ENCODE measurements around the gene ESRRA. TPM values are rescaled to one million over a fixed set of nuclear protein-coding genes. Genes with fewer than 3 reads are reported as not detected.

The ESRRA gene
- total and polyA plus RNA-seq, 9 of the 15 experiments (the other 6 are each of a cell fraction or from before 2014, with no cell fraction given) = 0.27 to 89.7 (median 23.7) TPM

- in situ Hi-C loops (cut with MboI) = no loop called here
- Histone ChIP-seq H3K4me3 (peak within 1 kb of the TSS; percentile 91), H3K4me1 (replicated peaks in 1 of 2; ENCODE audit: control insufficient read depth in 2 of 2, insufficient read depth in 2 of 2, low read length in 2 of 2) (peaks cover 7 to 43% of the 10 kb centered on the region in 2 experiments; a peak in 4 of 5 replicates), H4K20me1 (replicated peaks; ENCODE audit: control insufficient read depth, insufficient read depth, low read length) (no peaks in the 10 kb centered on the region), H3K79me2 (ENCODE audit: control insufficient read depth, insufficient read depth, low read length) (peaks cover 12% of the 10 kb centered on the region; the same call in 1 of the 3 replicates), H3K9me1 (ENCODE audit: control insufficient read depth, insufficient read depth, low read length) (no peaks in the 10 kb centered on the region), H3K9me3 (replicated peaks; ENCODE audit: control insufficient read depth, insufficient read depth, low read depth, low read length) (no peaks in the 10 kb centered on the region), H3K4me2 (ENCODE audit: insufficient read depth, low read length) (peak within 1 kb of the TSS; percentile 80), H3K27ac (ENCODE audit: extremely low read depth, low read depth, low read length) (peak within 1 kb of the TSS; percentile 79), H3K27me3 (ENCODE audit: control insufficient read depth in 2 of 2, insufficient read depth in 2 of 2, low read length in 2 of 2) (no peaks in the 10 kb centered on the region), H3K9ac (ENCODE audit: insufficient read depth in 1 of 2, low read depth in 2 of 2, low read length in 2 of 2) (peak within 1 kb of the TSS; percentile 69 to 93), H3K36me3 (ENCODE audit: control insufficient read depth, insufficient read depth, low read length) (peaks cover 4% of the 10 kb centered on the region; the same call in 1 of the 3 replicates), H2AFZ (ENCODE audit: low read depth, low read length) (peak within 1 kb of the TSS; percentile 93)
- peak; percentile 77 for ATAC-seq
- FAIRE-seq = peak; percentile 52
- intact Hi-C loops (cut with micrococcal nuclease) = no loop called here
- CTCF ChIA-PET (ENCODE audit: low intra/inter-chr PET ratio) = interaction anchor here (0.8 kb wide), 1 partner anchor 14 kb away, joined by 3 read pairs; no protein-coding TSS in a partner anchor
- WGBS (ENCODE audit: insufficient coverage, low coverage, missing lambda C conversion rate) = under 1% methylated on average over 53 of the region's 102 CpGs
- POLR2A ChIA-PET = interaction anchor here (0.6 to 5.1 kb wide), 12 partner anchors 9 to 459 kb away, joined by 3 to 54 read pairs (median 4); partner anchors contain the start of genes ESRRA and FERMT3
- peak; percentile 87 to 97 (median 95) for DNase-seq (ENCODE audit: extremely low read depth in 1 of 4, low spot score in 3 of 4)
- BruUV-seq (replicated peaks) = TSS peak; percentile 92
- TF ChIP-seq NEUROD1 (IDR thresholded peaks at IDR 0.05; ENCODE audit: borderline replicate concordance, low read depth, low read length, partially characterized antibody) = no peak
- peak; percentile 99 for TF ChIP-seq ELF2 (CRISPR knock-in tag; IDR thresholded peaks at IDR 0.05)
- TF ChIP-seq ZNF740 (CRISPR knock-in tag; IDR thresholded peaks at IDR 0.05) = no peak
- TF ChIP-seq ZNF740 (tag; IDR thresholded peaks at IDR 0.05) = no peak
- TF ChIP-seq ETS1 (conservative IDR thresholded peaks at IDR 0.05; ENCODE audit: control insufficient read depth, low read depth, low read length) = no peak; the same call in 1 of the 2 replicates
- no peak for TF ChIP-seq ZNF76 (CRISPR knock-in tag; IDR thresholded peaks at IDR 0.05; ENCODE audit: borderline replicate concordance)
- TF ChIP-seq FOXA1 (IDR thresholded peaks at IDR 0.05; ENCODE audit: borderline replicate concordance) = no peak
- TF ChIP-seq ZNF655 (CRISPR knock-in tag; IDR thresholded peaks at IDR 0.05) = no peak
- TF ChIP-seq BCL6 (CRISPR knock-in tag; IDR thresholded peaks at IDR 0.05) = no peak
- TF ChIP-seq ZBTB11 (CRISPR knock-in tag; IDR thresholded peaks at IDR 0.05) = peak in 2 of 3 experiments; percentile 43 to 89; a peak in 3 of 6 replicates
Measured at GRCh38 chr11:64284962-64285884, 20.1 kb upstream of the ESRRA start, which contains the start of gene GPR137. Gene GPR137, plus strand, starts transcription at chr11:64285848. Its CDS starts 677 bp downstream, at chr11:64286525.
